Breast epithelium (tissue), 3 donors: ENCODE results near the gene PAOX.

Experiments
- CTCF ChIP-seq, 3 donors: fragments of 450-650 bp; IDR thresholded peaks; one replicate each; pipeline ENCODE4 v1.5.1; 2016 to 2017; ENCODE audit warnings: antibody characterized with exemption in 3 of 3, mild to moderate bottlenecking in 3 of 3, moderate library complexity in 3 of 3
- POLR2A ChIP-seq: fragments of 450-650 bp; IDR thresholded peaks from one replicate; pipeline ENCODE4 v1.6.1; 2016; ENCODE audit warnings: antibody characterized with exemption, mild to moderate bottlenecking, moderate library complexity
- POLR2AphosphoS5 ChIP-seq, 3 donors: sonication (generic); formaldehyde crosslinking; IDR thresholded peaks; one replicate each; pipeline ENCODE4 v1.6.1; 2017; ENCODE audit warnings: antibody characterized with exemption in 3 of 3

- no peak for TF ChIP-seq CTCF (IDR thresholded peaks at IDR 0.05)
- TF ChIP-seq POLR2A: no peak
- no peak for TF ChIP-seq POLR2AphosphoS5 (IDR thresholded peaks at IDR 0.05)
These were observed 17.8 kb upstream of the PAOX start for GRCh38 chr10:133361227-133361626.
